Choroid plexus epithelial cell (primary cell): ENCODE data around the gene PRTN3.
"Not testable (repeated sequence)": the region's sequence is repeated elsewhere in the genome, so short reads cannot be mapped to it uniquely, and the experiment has no call there.

ENCODE experiments used
- DNase-seq: peaks from one replicate; pipeline ENCODE4 v3.0.0-alpha.2; 2010; ENCODE audit warnings: low read depth
- H3K4me3 ChIP-seq: 2 replicates; pipeline ENCODE4 v1.5.1; 2011; ENCODE audit warnings: low read depth, mild to moderate bottlenecking, control low read depth, low read length, moderate library complexity
- CTCF ChIP-seq: conservative IDR thresholded peaks from 2 replicates; pipeline ENCODE4 v1.5.1; 2011; ENCODE audit warnings: low read depth, mild to moderate bottlenecking, control low read depth, inconsistent platforms, low read length, moderate library complexity

The PRTN3 gene

GRCh38 chr19:876780-877314 is 36.0 kb downstream of the PRTN3 start:
- no peak for TF ChIP-seq CTCF
- H3K4me3 ChIP-seq = no peak overlapping the region
- no peak for DNase-seq

- H3K4me3 ChIP-seq, DNase-seq: not testable (repeated sequence)
These were observed 37.3 kb downstream of the PRTN3 start for GRCh38 chr19:877992-878660.

GRCh38 chr19:878751-879561 is 38.2 kb downstream of the PRTN3 start:
- H3K4me3 ChIP-seq, DNase-seq: not testable (repeated sequence)

GRCh38 chr19:879711-880438 is 39.1 kb downstream of the PRTN3 start:
- no peak for DNase-seq
- H3K4me3 ChIP-seq = no peak overlapping the region
- no peak for TF ChIP-seq CTCF

GRCh38 chr19:881385-882071 is 40.7 kb downstream of the PRTN3 start:
- no peak for DNase-seq
- no peak for TF ChIP-seq CTCF
- no peak overlapping the region for H3K4me3 ChIP-seq

- DNase-seq = no peak
- no peak for TF ChIP-seq CTCF
These were observed 42.2 kb downstream of the PRTN3 start for GRCh38 chr19:882871-883497.

GRCh38 chr19:883661-884211 is 42.9 kb downstream of the PRTN3 start:
- no peak for DNase-seq
- TF ChIP-seq CTCF = no peak

More at GRCh38 chr19:882871-883497, 42.2 kb downstream of the PRTN3 start:
- no peak overlapping the region for H3K4me3 ChIP-seq

More at GRCh38 chr19:883661-884211, 42.9 kb downstream of the PRTN3 start:
- H3K4me3 ChIP-seq = no peak overlapping the region
